Heart left ventricle (tissue), 13 donors: ENCODE measurements around the gene PCDHB16.
"Not testable (repeated sequence)": the region's sequence is repeated elsewhere in the genome, so short reads cannot be mapped to it uniquely, and the experiment has no call there.

Source experiments
- CTCF ChIP-seq, 12 donors: fragments of 200-600 bp; sonication (generic) in 4 of 12; IDR thresholded peaks; one replicate each; pipeline versions ENCODE4 v1.5.0 to v1.8.0; 2018 to 2022; ENCODE audit warnings: antibody characterized with exemption in 12 of 12, mild to moderate bottlenecking in 5 of 12
- POLR2A ChIP-seq, 2 donors: fragments of 450-650 bp; IDR thresholded peaks; one replicate each; pipeline ENCODE4 v1.6.1; 2017; ENCODE audit warnings: antibody characterized with exemption in 2 of 2, mild to moderate bottlenecking in 2 of 2, moderate library complexity in 2 of 2
- donor health status: ischemic (EF 13 %, LVEDD 7.1; RV severe dilation, severe dysfunction).
- donor health status: DM: no; HTN: yes; CAD: no.
- donor health status: DM: no; HTN: no; CAD: no.
- donor health status: ischemic (EF 25% LVEDD 6.9; RV normal size, moderate dysfunction).
- donor health status: ischemic (EF 25% LVEDD 5.7; RV mildly dilated, moderate dysfunction).
- donor health status: ischemic (EF 35%, LVEDD 5.7; RV mildly dilated, moderate dysfunction).
- donor health status: nonischemic (EF 11% LVEDD 7.7; RV severe dilation, severe dysfunction).
- donor health status: DM: yes; HTN: yes; CAD: no.
- donor health status: PGD.
- donor health status: ischemic (EF 29% LVEDD 5.4; RV normal size, mild dysfunction).
- donor health status: nonischemic (EF 23%, LVEDD 6.1; RV moderate dilation, normal function).

GRCh38 chr5:141174291-141175104 is 7.7 kb upstream of the PCDHB16 start:
- not testable (repeated sequence) for TF ChIP-seq CTCF, POLR2A (IDR thresholded peaks at IDR 0.05)
